RWPE1 (cell line): ENCODE measurements around the gene FRK.
"Not testable (repeated sequence)": the region's sequence is repeated elsewhere in the genome, so short reads cannot be mapped to it uniquely, and the experiment has no call there.

Experiments used
- CTCF ChIA-PET: fragments of 350-600 bp; sonication (Branson Sonifier 250); formaldehyde crosslinking; extraction: SDS; loops from one replicate; lab custom pipeline; 2021; lab: Yijun Ruan, JAX
- POLR2A ChIA-PET: fragments of 400-600 bp; formaldehyde crosslinking; extraction: SDS; loops from one replicate; lab custom pipeline; 2020; ENCODE audit warnings: antibody characterized with exemption; ENCODE audit not compliant: low non-redundant PET; lab: Yijun Ruan, JAX
- DNase-seq: peaks from one replicate; pipeline ENCODE4 v3.0.0; 2012; ENCODE audit warnings: low spot score
- H3K27ac ChIP-seq: fragments of 450-650 bp; 2 replicates; pipeline ENCODE4 v1.5.1; 2017
- CTCF ChIP-seq: fragments of 450-650 bp; conservative IDR thresholded peaks from 2 replicates; pipeline ENCODE4 v1.5.1; 2017; ENCODE audit warnings: low read depth, mild to moderate bottlenecking

Gene FRK

GRCh38 chr6:116055513-116055912 is 5.2 kb downstream of the FRK start:
- no peak overlapping the region for H3K27ac ChIP-seq
- POLR2A ChIA-PET, result no interaction called here
- no peak for TF ChIP-seq CTCF
- no peak for DNase-seq
- CTCF ChIA-PET, result interaction anchor here (0.6 kb wide), 1 partner anchor 21 kb away, joined by 3 read pairs; no protein-coding TSS in a partner anchor

DNA sequence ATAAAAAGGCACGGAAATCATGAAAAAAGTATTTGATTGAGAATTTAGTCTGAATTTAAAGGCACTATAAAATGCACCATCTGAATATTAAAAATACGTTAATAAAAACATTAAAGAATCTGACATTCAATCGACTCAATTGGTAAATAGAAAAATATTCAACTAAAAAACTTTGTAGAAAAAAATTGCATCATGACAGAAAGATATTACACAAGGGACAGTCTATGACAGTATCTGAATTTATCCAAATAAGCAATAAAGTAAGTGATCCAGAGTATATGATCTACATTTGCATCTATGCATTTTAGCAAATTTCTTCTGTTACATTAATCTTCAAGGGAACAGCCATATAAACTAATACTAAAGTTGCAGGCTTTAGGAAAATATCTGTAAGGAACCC is 9.4 kb downstream of the FRK start:
- DNase-seq, result no peak
- POLR2A ChIA-PET, result no interaction called here
- H3K27ac ChIP-seq, result no peak overlapping the region
- CTCF ChIA-PET, result interaction anchor here (0.6 to 1.4 kb wide), 3 partner anchors 9 to 719 kb away, joined by 3 to 8 read pairs (median 4); partner anchors contain the start of gene FRK
- no peak for TF ChIP-seq CTCF

DNA sequence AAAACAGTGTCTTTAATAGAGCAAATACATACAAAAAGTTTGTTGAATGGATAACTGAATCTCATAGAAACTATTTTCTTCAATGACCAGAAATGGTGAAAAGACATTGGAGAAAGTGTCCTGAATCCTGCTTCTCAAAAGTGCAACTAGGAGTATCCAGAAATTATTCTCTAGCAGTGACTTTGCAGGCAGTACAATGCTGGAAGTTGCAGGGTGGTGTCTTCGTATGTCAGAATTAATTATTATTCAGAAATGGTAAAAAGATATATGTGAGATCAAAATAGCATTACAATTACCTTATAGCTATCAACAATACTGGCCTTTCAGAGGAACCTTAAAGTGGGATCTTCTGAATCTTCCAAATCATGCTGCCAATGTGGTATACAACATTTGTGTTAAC is 10.0 kb downstream of the FRK start:
- DNase-seq, result no peak
- POLR2A ChIA-PET, result no interaction called here
- H3K27ac ChIP-seq, result no peak overlapping the region
- CTCF ChIA-PET, result interaction anchor here (0.6 kb wide), 1 partner anchor 19 kb away, joined by 4 read pairs; no protein-coding TSS in a partner anchor
- TF ChIP-seq CTCF, result no peak

- H3K27ac ChIP-seq, result no peak overlapping the region
- no peak for DNase-seq
- TF ChIP-seq CTCF, result no peak
- ChIA-PET POLR2A (no interaction called here), CTCF (interaction anchor here (1.2 kb wide), 1 partner anchor 12 kb away, joined by 6 read pairs; no protein-coding TSS in a partner anchor)
Measured at GRCh38 chr6:116049321-116049720, 11.4 kb downstream of the FRK start.

- no peak overlapping the region for H3K27ac ChIP-seq
- DNase-seq, result no peak
- POLR2A ChIA-PET, result no interaction called here
- CTCF ChIA-PET, result no interaction called here
- TF ChIP-seq CTCF, result no peak
Measured at GRCh38 chr6:116047173-116047933, 13.3 kb downstream of the FRK start.

DNA sequence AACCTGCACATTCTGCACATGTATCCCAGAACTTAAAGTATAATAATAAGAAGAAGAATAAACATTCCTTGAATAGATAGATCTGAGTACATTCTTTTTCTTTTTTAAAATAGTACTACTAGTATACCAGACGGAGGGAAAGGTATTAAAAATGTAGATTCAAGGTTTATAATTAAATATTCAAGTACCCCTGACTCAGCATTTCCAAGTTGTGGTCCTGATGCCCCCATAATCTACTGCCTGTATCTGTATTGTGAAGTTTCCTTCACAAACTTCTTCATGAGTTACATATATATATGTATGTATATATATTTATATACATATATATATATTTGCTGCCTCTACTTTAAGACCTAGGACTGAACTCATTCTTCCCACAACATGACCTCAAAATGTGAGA is 14.0 kb downstream of the FRK start:
- CTCF ChIA-PET, result no interaction called here
- POLR2A ChIA-PET, result no interaction called here
- DNase-seq, result no peak
- no peak for TF ChIP-seq CTCF
- no peak overlapping the region for H3K27ac ChIP-seq

DNA sequence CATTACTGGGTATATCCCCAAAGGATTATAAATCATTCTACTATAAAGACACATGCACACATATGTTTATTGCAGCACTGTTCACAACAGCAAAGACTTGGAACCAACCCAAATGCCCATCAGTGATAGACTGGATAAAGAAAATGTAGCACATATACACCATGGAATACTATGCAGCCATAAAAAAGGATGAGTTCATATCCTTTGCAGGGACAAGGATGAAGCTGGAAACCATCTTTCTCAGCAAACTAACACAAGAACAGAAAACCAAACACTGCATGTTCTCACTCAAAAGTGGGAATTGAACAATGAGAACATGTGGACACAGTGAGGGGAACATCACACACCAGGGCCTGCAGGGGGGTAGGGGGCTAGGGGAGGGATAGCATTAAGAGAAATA is 14.4 kb downstream of the FRK start:
- POLR2A ChIA-PET, result not testable (repeated sequence)

More for the DNA sequence above, 14.4 kb downstream of the FRK start:
- DNase-seq, H3K27ac ChIP-seq, CTCF ChIA-PET: not testable (repeated sequence)
